SK-N-SH (cell line): ENCODE data around the gene CRLF1.

Source experiments
- CHD2 ChIP-seq: fragments of 150-350 bp; IDR thresholded peaks from 2 replicates; pipeline ENCODE4 v1.6.1; 2018; ENCODE audit warnings: low read length; ENCODE audit not compliant: partially characterized antibody
- CTCF ChIP-seq: fragments of 200-600 bp; sonication (generic); IDR thresholded peaks from 2 replicates; pipeline ENCODE4 v1.6.1; 2017; ENCODE audit warnings: antibody characterized with exemption, mild to moderate bottlenecking, moderate library complexity
- ELF1 ChIP-seq: IDR thresholded peaks from 2 replicates; pipeline ENCODE4 v1.4.0; 2012
- EZH2phosphoT487 ChIP-seq: fragments of 200-600 bp; sonication (generic); IDR thresholded peaks from 2 replicates; pipeline ENCODE4 v1.6.1; 2017; ENCODE audit warnings: low read depth, mixed run types, mild to moderate bottlenecking, antibody characterized with exemption, moderate library complexity, borderline replicate concordance
- FOSL2 ChIP-seq: IDR thresholded peaks from 2 replicates; pipeline ENCODE4 v1.4.0; 2012; ENCODE audit warnings: low read depth, mild to moderate bottlenecking, moderate library complexity, borderline replicate concordance
- FOXM1 ChIP-seq: IDR thresholded peaks from 2 replicates; pipeline ENCODE4 v1.4.0; 2012; ENCODE audit warnings: low read depth, mild to moderate bottlenecking
- MXI1 ChIP-seq: IDR thresholded peaks from 2 replicates; pipeline ENCODE4 v1.6.1; 2012; ENCODE audit warnings: mild to moderate bottlenecking, low read depth, low read length, improper control_type of control experiment
- POLR2AphosphoS5 ChIP-seq: IDR thresholded peaks from 2 replicates; pipeline ENCODE4 v1.6.1; 2012; ENCODE audit warnings: low read depth, low read length
- RAD21 ChIP-seq: IDR thresholded peaks from 2 replicates; pipeline ENCODE4 v1.6.1; 2012; ENCODE audit warnings: mild to moderate bottlenecking, low read length
- RCOR1 ChIP-seq: fragments of 150-350 bp; IDR thresholded peaks from 2 replicates; pipeline ENCODE4 v1.6.1; 2017; ENCODE audit warnings: antibody characterized with exemption, low read length
- REST ChIP-seq: IDR thresholded peaks from 2 replicates; pipeline ENCODE4 v1.6.1; 2012; ENCODE audit warnings: mild to moderate bottlenecking, low read depth, low read length, moderate library complexity
- SIN3A ChIP-seq: IDR thresholded peaks from 2 replicates; pipeline ENCODE4 v1.6.1; 2012; ENCODE audit warnings: low read depth, mild to moderate bottlenecking, low read length, moderate library complexity, borderline replicate concordance
- TF ChIP-seq, protein P1 (sequence below): fragments of 150-350 bp; IDR thresholded peaks from 2 replicates; pipeline ENCODE4 v1.6.1; 2017; ENCODE audit warnings: antibody characterized with exemption, low read length, low read depth, borderline replicate concordance

GRCh38 chr19:18601875-18602274, 4.7 kb downstream of the CRLF1 start:
- TF ChIP-seq CTCF (no peak), MXI1 (no peak), ELF1 (no peak), FOXM1 (no peak), POLR2AphosphoS5 (no peak), SIN3A (no peak), CHD2 (no peak), REST (no peak), RCOR1 (no peak), EZH2phosphoT487 (no peak), FOSL2 (no peak), RAD21 (no peak)
- TF ChIP-seq, protein P1, sequence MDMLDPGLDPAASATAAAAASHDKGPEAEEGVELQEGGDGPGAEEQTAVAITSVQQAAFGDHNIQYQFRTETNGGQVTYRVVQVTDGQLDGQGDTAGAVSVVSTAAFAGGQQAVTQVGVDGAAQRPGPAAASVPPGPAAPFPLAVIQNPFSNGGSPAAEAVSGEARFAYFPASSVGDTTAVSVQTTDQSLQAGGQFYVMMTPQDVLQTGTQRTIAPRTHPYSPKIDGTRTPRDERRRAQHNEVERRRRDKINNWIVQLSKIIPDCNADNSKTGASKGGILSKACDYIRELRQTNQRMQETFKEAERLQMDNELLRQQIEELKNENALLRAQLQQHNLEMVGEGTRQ = no peak
